Endothelial cell of umbilical vein (primary cell): ENCODE results near the gene FMN2.

Source experiments
- EZH2 ChIP-seq: IDR thresholded peaks from 2 replicates; pipeline ENCODE4 v1.6.1; 2012; ENCODE audit warnings: borderline replicate concordance, low read depth, mild to moderate bottlenecking, moderate library complexity, low read length, inconsistent platforms; ENCODE audit not compliant: severe bottlenecking
- GATA2 ChIP-seq: IDR thresholded peaks from 2 replicates; pipeline ENCODE4 v1.7.0; 2011; ENCODE audit warnings: low read depth, mild to moderate bottlenecking, moderate library complexity, mixed read lengths, low read length; ENCODE audit not compliant: insufficient read length, insufficient read depth
- MAX ChIP-seq: IDR thresholded peaks from 2 replicates; pipeline ENCODE4 v1.6.1; 2011; ENCODE audit not compliant: insufficient read depth, insufficient read length
- MYC ChIP-seq: IDR thresholded peaks from one replicate; pipeline ENCODE4 v1.6.1; 2011; ENCODE audit warnings: mild to moderate bottlenecking, low read depth, low read length
- POLR2A ChIP-seq: IDR thresholded peaks from 2 replicates; pipeline ENCODE4 v1.6.1; 2012; ENCODE audit warnings: low read depth, mild to moderate bottlenecking, control low read depth, low read length
- POLR2AphosphoS5 ChIP-seq: IDR thresholded peaks from 2 replicates; pipeline ENCODE4 v1.6.1; 2012; ENCODE audit warnings: low read depth, mild to moderate bottlenecking, control low read depth, low read length, moderate library complexity; ENCODE audit not compliant: insufficient read depth
- TF ChIP-seq, protein P1 (sequence below), 2 donors: IDR thresholded peaks; 1 replicate in 1 of 2; 2 replicates in 1 of 2; pipeline ENCODE4 v1.5.1; 2011; ENCODE audit warnings: low read length in 2 of 2, mild to moderate bottlenecking in 2 of 2, moderate library complexity in 2 of 2, control low read depth in 1 of 2, inconsistent platforms in 1 of 2, low read depth in 1 of 2; ENCODE audit not compliant: insufficient read depth in 1 of 2; ENCODE audit errors: extremely low read depth in 1 of 2

- TF ChIP-seq, protein P1, sequence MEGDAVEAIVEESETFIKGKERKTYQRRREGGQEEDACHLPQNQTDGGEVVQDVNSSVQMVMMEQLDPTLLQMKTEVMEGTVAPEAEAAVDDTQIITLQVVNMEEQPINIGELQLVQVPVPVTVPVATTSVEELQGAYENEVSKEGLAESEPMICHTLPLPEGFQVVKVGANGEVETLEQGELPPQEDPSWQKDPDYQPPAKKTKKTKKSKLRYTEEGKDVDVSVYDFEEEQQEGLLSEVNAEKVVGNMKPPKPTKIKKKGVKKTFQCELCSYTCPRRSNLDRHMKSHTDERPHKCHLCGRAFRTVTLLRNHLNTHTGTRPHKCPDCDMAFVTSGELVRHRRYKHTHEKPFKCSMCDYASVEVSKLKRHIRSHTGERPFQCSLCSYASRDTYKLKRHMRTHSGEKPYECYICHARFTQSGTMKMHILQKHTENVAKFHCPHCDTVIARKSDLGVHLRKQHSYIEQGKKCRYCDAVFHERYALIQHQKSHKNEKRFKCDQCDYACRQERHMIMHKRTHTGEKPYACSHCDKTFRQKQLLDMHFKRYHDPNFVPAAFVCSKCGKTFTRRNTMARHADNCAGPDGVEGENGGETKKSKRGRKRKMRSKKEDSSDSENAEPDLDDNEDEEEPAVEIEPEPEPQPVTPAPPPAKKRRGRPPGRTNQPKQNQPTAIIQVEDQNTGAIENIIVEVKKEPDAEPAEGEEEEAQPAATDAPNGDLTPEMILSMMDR (IDR thresholded peaks at IDR 0.05; ENCODE audit: extremely low read depth in 1 of 2, insufficient read depth in 1 of 2, low read depth in 1 of 2, low read length in 2 of 2): no peak
- TF ChIP-seq POLR2A (no peak), EZH2 (no peak), POLR2AphosphoS5 (no peak), MAX (no peak), MYC (no peak), GATA2 (no peak)
Measured at GRCh38 chr1:240455228-240455821, 363.6 kb downstream of the FMN2 start.
